ENCODE measurements around the gene GTF3C1.
"Not testable (repeated sequence)": the region's sequence is repeated elsewhere in the genome, so short reads cannot be mapped to it uniquely, and the experiment has no call there.

DNA sequence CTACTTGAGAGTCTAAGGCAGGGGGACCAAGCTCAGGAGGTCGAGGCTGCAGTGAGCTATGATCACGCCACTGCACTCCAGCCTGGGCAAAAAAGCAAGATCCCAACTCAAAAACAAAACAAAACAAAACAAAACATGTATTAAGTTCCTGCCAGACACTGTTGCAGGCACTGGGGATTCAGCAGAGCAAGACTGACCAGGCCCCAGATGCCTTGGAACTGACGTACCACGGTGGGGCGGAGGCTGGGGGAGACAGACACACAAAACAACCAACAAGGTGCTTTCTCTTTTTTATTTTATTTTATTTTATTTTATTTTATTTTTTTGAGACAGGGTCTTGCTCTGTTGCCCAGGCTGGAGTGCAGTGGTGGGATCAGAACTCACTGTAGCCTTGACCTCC, 114.6 kb downstream of the GTF3C1 start:
- TF ChIP-seq CTCF (conservative IDR thresholded peaks at IDR 0.05); ZFX (IDR thresholded peaks at IDR 0.05): not testable (repeated sequence)

All from C4-2B (cell line).